ENCODE measurements around the gene DNTT.

DNTT gene

DNA sequence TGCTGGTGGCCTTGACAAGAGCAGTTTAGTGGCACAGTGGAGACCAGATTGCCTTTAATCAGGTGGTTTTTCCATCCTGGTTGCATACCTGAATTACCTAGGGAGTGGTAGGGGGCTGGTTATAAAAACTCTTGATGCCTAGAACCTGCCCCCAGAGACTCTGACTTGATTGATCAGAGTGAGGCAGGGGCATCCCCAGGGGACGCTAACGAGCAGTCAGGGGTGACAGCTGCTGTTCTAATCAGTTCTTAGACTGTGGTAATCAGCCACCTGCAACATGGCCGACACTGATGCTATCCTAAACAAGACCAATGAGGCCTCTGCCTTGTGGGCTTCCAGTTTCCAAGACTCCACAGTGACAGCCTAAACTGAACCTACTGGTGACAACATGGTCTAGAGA is 56.5 kb downstream of the DNTT start:
- no peak for DNase-seq (ENCODE audit: low spot score)
- TF ChIP-seq, protein P1, sequence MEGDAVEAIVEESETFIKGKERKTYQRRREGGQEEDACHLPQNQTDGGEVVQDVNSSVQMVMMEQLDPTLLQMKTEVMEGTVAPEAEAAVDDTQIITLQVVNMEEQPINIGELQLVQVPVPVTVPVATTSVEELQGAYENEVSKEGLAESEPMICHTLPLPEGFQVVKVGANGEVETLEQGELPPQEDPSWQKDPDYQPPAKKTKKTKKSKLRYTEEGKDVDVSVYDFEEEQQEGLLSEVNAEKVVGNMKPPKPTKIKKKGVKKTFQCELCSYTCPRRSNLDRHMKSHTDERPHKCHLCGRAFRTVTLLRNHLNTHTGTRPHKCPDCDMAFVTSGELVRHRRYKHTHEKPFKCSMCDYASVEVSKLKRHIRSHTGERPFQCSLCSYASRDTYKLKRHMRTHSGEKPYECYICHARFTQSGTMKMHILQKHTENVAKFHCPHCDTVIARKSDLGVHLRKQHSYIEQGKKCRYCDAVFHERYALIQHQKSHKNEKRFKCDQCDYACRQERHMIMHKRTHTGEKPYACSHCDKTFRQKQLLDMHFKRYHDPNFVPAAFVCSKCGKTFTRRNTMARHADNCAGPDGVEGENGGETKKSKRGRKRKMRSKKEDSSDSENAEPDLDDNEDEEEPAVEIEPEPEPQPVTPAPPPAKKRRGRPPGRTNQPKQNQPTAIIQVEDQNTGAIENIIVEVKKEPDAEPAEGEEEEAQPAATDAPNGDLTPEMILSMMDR (IDR thresholded peaks at IDR 0.05; ENCODE audit: extremely low read depth, missing control alignments) = no peak

DNA sequence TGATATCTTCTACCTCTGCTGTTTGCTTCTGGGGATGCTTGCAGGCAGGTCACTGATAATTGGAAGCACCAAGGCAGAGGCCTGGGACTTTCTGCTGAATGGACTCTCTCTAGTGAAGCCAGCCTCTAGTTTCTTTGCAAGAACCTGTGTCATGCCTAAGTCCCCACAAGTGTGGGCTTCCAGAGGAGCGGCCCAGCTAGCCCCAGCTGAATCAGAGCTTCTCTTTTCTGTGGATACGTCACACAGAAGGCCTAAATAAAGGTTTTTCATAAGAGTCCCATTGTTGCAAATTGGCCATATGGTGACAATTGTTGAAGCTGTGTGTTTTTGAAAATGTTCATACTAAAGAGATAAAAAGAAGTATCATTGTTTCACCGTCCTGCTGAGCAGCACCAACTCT is 61.3 kb downstream of the DNTT start:
- TF ChIP-seq, protein P1 (IDR thresholded peaks at IDR 0.05; ENCODE audit: extremely low read depth, missing control alignments) = no peak
- DNase-seq (ENCODE audit: low spot score) = no peak

DNA sequence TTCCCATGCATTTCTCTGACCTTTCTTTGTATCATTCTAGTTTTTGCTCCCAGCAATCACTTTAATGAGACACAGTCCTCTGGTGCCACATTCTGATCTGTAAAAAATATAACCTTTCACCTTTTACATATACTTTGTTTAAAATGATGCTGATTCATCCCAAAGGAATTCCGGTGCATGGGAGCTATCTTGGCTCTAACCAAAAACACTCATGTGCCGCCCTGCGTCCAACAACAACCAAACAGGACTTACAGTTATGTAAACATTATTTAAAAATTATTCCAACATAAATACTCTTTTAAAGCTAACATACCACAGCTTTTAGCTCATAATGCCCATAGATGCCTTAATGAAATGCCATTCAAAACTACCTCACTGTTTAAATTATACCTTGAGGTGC is 62.3 kb downstream of the DNTT start:
- DNase-seq (ENCODE audit: low spot score) = no peak
- TF ChIP-seq, protein P1 (IDR thresholded peaks at IDR 0.05; ENCODE audit: extremely low read depth, missing control alignments) = no peak

DNA sequence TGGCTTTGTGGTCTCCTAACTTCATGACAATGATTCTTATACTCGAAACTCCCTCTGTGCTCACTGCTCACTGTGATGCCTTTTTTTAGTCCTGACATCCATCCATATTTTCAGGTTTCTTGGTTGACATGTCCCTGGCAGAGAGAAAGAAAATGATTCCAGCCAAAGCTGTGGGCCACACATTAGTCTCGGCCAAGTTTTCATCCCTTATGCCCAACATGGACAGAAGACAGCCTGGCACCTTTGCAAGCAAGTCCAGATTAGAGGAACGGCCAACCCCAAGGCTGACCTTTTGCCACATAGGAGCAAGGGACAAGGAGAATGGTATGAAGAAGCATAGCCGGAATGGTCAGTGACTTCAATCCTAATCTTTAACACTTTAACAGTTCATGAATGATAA is 63.2 kb downstream of the DNTT start:
- no peak for DNase-seq (ENCODE audit: low spot score)
- TF ChIP-seq, protein P1 (IDR thresholded peaks at IDR 0.05; ENCODE audit: extremely low read depth, missing control alignments) = no peak

DNA sequence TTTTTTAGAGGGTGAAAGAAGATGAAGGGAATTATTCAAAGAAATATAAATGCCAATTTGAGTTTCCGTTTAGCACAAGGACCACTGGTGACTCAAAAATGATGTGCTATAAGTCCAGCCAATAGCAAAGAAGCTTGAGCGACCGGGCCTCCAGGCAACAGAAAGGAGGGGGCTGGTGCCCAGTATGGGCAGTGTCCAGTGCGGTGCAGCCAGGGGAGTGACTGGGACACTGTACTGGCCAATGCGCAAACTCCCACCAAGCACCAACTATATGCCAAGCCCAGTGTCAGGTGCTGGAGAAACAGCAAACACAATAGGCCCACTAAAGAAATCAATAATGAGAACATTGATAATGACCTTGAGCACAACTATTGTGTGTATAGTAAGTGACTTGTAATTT is 64.7 kb downstream of the DNTT start:
- no peak for DNase-seq (ENCODE audit: low spot score)
- TF ChIP-seq, protein P1 (IDR thresholded peaks at IDR 0.05; ENCODE audit: extremely low read depth, missing control alignments) = no peak

DNA sequence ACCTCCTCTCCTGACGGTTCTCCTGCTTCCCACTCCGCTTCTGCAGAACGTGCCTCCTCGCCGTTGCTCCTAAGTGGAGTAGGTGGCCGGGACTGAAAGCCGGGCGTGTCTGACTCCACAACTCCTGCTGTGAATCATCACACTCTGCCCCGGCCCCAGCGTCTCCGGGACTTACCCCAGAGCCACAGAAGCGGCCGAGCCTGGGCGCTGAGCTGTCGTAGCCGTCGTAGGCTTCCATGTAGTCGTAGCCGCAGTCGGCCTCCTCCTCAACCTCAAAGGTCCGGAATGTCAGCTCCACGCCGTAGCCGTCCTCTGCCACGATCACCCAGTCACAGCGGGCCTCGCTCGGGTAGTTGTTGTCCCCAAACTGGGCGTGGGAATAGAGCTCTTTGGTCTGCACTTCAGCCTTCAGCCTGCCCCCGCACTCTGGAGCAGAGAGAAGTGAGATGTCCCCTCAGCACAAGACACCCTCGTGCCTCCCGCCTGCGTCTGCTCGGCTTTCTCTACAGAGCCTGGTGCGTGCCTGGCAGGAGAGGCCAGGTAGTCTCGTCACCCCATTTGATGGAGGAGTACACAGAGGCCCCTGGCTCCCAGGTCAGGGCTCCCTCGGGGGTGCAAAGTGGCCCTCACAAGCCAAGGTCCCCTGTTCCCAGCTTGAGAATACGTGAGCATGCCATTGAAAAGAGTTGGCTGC is 65.8 kb downstream of the DNTT start:
- DNase-seq (ENCODE audit: low spot score) = no peak
- TF ChIP-seq, protein P1 (IDR thresholded peaks at IDR 0.05; ENCODE audit: extremely low read depth, missing control alignments) = no peak

DNA sequence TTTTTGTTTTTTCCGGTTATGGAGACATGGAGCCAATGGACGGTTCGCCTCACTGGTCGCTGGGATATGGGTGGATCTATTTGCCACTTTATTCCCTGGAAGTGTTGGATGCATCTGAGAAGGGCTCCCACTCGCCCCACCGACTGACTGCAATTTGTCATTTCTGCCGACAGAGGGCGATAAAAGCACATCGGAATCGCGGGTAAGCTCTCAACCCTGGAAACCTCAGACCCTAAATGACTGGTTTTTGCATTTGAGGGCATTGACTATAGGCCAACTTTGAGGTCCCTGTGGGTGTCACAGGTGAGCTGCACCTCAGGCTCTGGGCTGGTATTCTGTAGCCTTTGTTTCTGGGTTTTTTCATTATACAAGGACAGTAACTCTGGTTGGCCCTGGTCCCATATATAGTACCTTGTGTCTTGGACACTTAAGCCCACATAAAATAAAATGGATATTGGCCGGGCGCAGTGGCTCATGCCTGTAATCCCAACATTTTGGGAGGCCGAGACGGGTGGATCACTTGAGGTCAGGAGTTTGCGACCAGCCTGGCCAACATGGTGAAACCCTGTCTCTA is 66.4 kb downstream of the DNTT start:
- TF ChIP-seq, protein P1 (IDR thresholded peaks at IDR 0.05; ENCODE audit: extremely low read depth, missing control alignments) = peak; percentile 59

More for the DNA sequence above, 66.4 kb downstream of the DNTT start:
- DNase-seq (ENCODE audit: low spot score) = peak; percentile 70
